ENCODE data around the gene GRID1.
"Not testable (repeated sequence)": the region's sequence is repeated elsewhere in the genome, so short reads cannot be mapped to it uniquely, and the experiment has no call there.

The GRID1 gene

GRCh38 chr10:86248062-86248461 lies 118.5 kb downstream of the GRID1 start:
- no peak for DNase-seq

GRCh38 chr10:86247588-86247987 lies 119.0 kb downstream of the GRID1 start:
- DNase-seq = no peak

- no peak for DNase-seq
Measured at GRCh38 chr10:86247073-86247472, 119.5 kb downstream of the GRID1 start.

GRCh38 chr10:86246279-86246940 lies 120.2 kb downstream of the GRID1 start:
- DNase-seq = no peak

DNA sequence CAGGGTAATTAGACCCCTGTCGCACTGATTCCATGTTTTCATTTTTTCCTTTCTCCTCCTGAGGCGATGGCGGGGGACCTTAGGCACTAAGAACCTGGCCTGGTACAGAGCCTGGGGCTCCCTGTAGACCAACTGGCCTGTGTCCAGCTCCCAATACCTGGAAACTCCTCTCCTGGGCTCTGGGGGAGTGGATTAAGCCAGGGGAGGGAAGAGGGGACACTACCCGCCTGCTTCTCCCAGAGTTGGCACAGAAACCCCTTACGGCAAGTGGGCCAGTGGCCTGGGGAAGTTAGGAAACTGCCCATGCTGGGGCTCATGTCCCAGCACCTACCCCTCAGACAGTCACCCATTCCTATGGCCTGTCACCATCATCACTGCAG lies 121.6 kb downstream of the GRID1 start:
- no peak for DNase-seq

GRCh38 chr10:86244297-86245014 lies 122.1 kb downstream of the GRID1 start:
- no peak for DNase-seq

DNA sequence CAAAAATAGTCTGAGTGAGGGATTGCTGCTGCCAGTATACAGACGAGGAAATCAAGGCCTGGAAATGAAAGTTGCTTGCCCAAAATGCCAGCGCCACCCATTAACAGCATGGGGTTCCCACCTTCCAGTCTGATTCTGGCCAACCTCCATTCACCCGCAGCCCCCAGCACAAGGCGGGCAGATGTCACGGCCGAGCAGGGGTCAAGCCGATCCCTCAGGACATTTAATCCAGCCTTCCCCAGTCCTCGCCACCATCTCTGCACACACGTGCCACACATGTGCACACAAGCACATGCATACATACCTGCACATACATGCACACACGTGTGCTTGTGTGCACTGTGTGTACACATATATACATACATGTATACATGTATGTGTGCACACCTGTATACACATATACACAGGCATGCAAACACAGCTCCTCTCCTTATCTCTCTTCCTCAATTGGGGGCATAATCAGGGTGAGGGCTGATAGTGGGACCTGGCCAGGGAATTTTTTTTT lies 122.9 kb downstream of the GRID1 start:
- DNase-seq = no peak

GRCh38 chr10:86242761-86243160 lies 123.8 kb downstream of the GRID1 start:
- DNase-seq = no peak

DNA sequence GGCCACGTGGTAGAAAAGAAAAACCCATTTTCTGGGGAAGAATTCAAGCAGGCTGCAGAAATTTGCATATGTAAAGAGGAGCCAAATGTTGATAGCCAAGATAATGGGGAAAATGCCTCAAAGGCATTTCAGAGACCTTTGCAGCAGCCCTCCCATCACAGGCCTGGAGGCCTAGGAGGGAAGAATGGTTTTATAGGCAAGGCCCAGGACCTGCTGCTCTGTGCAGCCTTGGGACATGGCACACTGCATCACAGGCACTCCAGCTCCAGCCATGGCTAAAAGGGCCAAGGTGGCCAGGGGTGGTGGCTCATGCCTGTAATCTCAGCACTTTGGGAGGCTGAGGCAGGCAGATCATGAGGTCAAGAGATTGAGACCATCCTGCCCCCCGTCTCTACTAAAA lies 128.5 kb downstream of the GRID1 start:
- DNase-seq = not testable (repeated sequence)

GRCh38 chr10:86234541-86235270 lies 131.9 kb downstream of the GRID1 start:
- DNase-seq = no peak

DNA sequence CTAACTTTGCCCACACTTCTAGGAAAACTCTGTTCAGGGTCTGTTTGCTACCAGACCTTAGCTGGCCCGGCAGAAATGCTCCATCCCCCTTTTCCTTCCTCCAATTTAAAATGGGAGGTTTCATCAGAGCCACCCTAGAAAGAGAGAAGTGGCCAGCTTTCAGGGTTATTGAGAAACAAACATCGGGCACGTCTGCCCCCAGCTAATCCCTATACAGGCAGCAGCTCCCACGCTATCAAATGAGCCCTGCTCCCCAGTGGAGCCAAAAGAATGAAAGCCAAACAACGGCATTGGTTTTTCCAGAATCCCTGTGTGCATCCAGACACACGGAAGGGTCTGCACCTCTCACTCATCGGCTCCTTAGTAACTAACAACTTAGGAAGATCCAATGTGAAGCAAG lies 132.5 kb downstream of the GRID1 start:
- DNase-seq = no peak

GRCh38 chr10:86233131-86233530 lies 133.5 kb downstream of the GRID1 start:
- DNase-seq = no peak

GRCh38 chr10:86232644-86233043 lies 134.0 kb downstream of the GRID1 start:
- DNase-seq = no peak

DNA sequence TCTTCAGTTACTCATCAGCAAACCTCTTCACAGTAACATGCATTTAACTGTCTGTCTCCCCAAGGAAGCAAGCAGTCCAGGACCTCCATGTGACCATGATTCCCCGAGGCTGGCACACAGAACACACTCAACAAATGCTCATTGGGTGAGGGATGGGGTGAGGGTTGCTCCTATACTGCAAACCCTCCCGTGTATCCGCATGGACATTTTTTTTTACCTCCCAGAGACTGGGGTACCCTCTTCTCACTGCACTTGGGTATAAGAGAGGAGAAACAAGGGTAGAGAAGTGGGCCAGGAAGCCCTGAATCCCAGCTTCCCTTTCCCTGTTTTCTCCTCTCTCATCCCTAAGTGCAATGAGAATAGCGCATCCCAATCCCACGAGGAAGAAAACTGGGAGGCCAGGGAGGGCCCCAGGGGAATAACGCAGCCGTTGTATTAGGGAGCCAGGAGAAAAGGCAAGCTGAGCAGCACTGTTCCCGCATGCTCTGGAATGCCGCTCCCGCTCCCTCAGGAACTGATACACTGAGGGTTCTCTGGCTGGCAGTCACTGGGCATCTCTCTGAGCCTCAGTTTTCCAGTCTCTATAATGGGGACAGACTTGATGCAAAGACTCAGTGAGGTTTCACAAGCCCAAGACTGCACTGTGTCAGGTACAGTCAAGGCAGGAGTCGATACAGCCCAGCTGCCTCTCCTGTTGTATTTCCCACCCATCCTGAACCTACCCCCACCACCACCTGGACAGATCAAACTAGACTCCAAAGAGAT lies 134.6 kb downstream of the GRID1 start:
- DNase-seq = no peak

GRCh38 chr10:86230557-86231180 lies 135.9 kb downstream of the GRID1 start:
- DNase-seq = no peak

GRCh38 chr10:86229811-86230556 lies 136.6 kb downstream of the GRID1 start:
- no peak for DNase-seq

- DNase-seq = no peak
Measured at GRCh38 chr10:86229376-86229775, 137.2 kb downstream of the GRID1 start.

DNA sequence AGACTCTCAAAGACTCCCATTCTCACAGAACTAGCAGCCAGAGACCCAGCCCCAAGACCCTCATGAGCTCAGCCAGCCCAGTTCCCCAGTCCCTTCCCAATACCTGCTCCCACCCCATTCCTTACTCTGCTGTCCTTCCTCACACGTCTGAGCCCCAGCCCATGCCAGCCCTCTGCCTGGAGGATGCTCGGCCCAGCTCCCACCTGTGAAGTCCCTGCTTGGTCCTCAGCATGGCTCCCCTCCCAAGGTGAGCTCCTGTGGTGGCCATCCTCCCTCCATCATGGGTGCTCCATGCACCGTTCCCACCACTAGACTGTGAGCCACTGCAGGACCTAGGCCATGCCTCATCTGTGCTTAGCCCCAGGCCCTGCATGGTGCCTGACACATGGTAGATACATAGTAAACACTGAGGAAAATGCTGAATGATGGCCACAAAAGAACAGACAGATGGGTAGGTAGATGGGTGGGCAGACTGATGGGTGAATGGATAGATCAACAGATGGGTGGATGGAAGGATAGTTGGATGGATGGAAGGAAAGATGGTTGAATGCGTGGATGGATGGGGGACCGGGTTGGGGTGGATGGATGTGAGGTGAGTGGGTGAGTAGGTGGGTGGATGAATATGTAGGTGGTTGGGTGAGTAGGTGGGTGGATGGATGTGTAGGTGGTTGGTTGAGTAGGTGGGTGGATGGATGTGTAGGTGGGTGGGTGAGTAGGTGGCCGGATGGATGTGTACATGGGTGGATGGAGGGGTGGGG lies 138.9 kb downstream of the GRID1 start:
- no peak for DNase-seq

- DNase-seq = no peak
Measured at GRCh38 chr10:86226781-86227201, 139.8 kb downstream of the GRID1 start.

DNA sequence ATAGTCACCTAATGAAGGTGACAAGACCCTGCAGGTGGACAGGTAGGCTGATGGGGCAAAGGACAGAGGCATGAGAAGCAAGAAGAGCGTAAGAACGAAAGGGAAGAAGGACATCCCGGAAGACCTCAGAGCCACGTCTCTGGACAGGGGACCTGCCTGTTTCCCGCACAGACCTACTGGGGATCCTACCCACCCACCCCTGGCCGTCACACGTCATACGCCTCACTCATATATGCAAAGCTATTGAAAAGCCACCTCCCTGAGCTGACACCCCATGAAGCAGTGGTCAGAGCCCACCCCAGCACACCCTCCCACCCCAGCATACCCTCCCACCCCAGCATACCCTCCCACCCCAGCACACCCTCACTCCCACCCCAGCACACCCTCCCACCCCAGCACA lies 140.6 kb downstream of the GRID1 start:
- DNase-seq = no peak
